K562 (cell line): Measurements from ENCODE around the gene SEZ6. TPM values are rescaled to one million over a fixed set of nuclear protein-coding genes. Genes with fewer than 3 reads are reported as not detected.

Source experiments
- C11orf30 ChIP-seq: fragments of 450-650 bp; IDR thresholded peaks from 2 replicates; pipeline ENCODE4 v1.6.1; 2016; ENCODE audit warnings: low read depth, mild to moderate bottlenecking
- CHD1 ChIP-seq: fragments of 200-600 bp; sonication (generic); IDR thresholded peaks from one replicate; pipeline ENCODE4 v1.6.1; 2012; ENCODE audit warnings: mild to moderate bottlenecking, moderate library complexity, low read length, inconsistent platforms
- E2F1 ChIP-seq: sonication (generic); formaldehyde crosslinking; IDR thresholded peaks from 2 replicates; pipeline ENCODE4 v1.8.1; 2023; ENCODE audit warnings: mild to moderate bottlenecking, missing genetic modification reagents, moderate library complexity
- ELF1 ChIP-seq: fragments of 200-800 bp; sonication (Bioruptor generic); IDR thresholded peaks from 2 replicates; pipeline ENCODE4 v1.6.1; 2016; ENCODE audit warnings: missing genetic modification characterization, missing compliant biosample characterization
- FOXA1 ChIP-seq: fragments of 450-650 bp; IDR thresholded peaks from 2 replicates; pipeline ENCODE4 v1.6.1; 2016; ENCODE audit warnings: mild to moderate bottlenecking, borderline replicate concordance
- GTF2B ChIP-seq: IDR thresholded peaks from 2 replicates; pipeline ENCODE4 v1.6.1; 2011; ENCODE audit not compliant: insufficient read length; ENCODE audit errors: extremely low read depth
- HEY1 ChIP-seq: fragments of 250-450 bp; sonication (Bioruptor Pico); IDR thresholded peaks from 2 replicates; pipeline ENCODE4 v1.5.0; 2020; ENCODE audit warnings: mild to moderate bottlenecking, moderate library complexity, borderline replicate concordance
- KDM2B ChIP-seq: fragments of 250-450 bp; sonication (Bioruptor Pico); IDR thresholded peaks from 2 replicates; pipeline ENCODE4 v1.8.0; 2021; ENCODE audit warnings: mild to moderate bottlenecking, moderate library complexity
- POLR2G ChIP-seq: fragments of 200-400 bp; formaldehyde crosslinking; IDR thresholded peaks from 2 replicates; pipeline ENCODE4 v1.6.1; 2017; ENCODE audit warnings: low read depth, mild to moderate bottlenecking, antibody characterized with exemption, low read length, moderate library complexity
- PTBP1 ChIP-seq: fragments of 200-400 bp; formaldehyde crosslinking; IDR thresholded peaks from 2 replicates; pipeline ENCODE4 v1.6.1; 2017; ENCODE audit warnings: low read depth, low read length
- SNAPC5 ChIP-seq: fragments of 250-450 bp; sonication (Bioruptor Pico); IDR thresholded peaks from 2 replicates; pipeline ENCODE4 v1.8.0; 2021; ENCODE audit warnings: moderate library complexity, mild to moderate bottlenecking, inconsistent platforms
- TRIM25 ChIP-seq: fragments of 450-650 bp; IDR thresholded peaks from 2 replicates; pipeline ENCODE4 v1.7.0; 2016; ENCODE audit warnings: borderline replicate concordance
- ZNF347 ChIP-seq: fragments of 450-650 bp; formaldehyde crosslinking; IDR thresholded peaks from 2 replicates; pipeline ENCODE4 v1.4.0; 2020; ENCODE audit warnings: low read depth, mild to moderate bottlenecking, moderate library complexity
- ZNF511 ChIP-seq: sonication (generic); formaldehyde crosslinking; IDR thresholded peaks from 2 replicates; pipeline ENCODE4 v1.8.0; 2022; ENCODE audit warnings: mild to moderate bottlenecking, missing genetic modification reagents
- ZNF639 ChIP-seq, 2 experiments: fragments of 200-800 bp in 1 of 2; sonication (Bioruptor generic) in 1 of 2; sonication (generic) in 1 of 2; formaldehyde crosslinking in 1 of 2; IDR thresholded peaks in 1 of 2; conservative IDR thresholded peaks in 1 of 2; 2 replicates each; pipeline versions ENCODE4 v1.5.0 to v1.6.1; 2016 to 2020; ENCODE audit warnings: missing compliant biosample characterization in 1 of 2, missing genetic modification characterization in 1 of 2, missing genetic modification reagents in 1 of 2
- ZNF695 ChIP-seq: fragments of 450-650 bp; formaldehyde crosslinking; IDR thresholded peaks from 2 replicates; pipeline ENCODE4 v1.4.0; 2020; ENCODE audit warnings: mild to moderate bottlenecking, moderate library complexity
- ZNF717 ChIP-seq: fragments of 250-450 bp; sonication (Bioruptor Pico); IDR thresholded peaks from 2 replicates; pipeline ENCODE4 v1.5.0; 2021
- polyA plus RNA-seq, 8 experiments: library from polyadenylated mRNA; depleted of rRNA in 4 of 8; stranded (reverse) in 5 of 8; unstranded in 3 of 8; fragments of >200 nt; fragmentation: Nextera tagmentation in 2 of 8; fragmentation: Illumina TruSeq in 1 of 8; extraction: Ambion mirVana in 2 of 8; extraction: Trizol in 1 of 8; gene quantifications; 2 replicates each; pipeline versions ENCODE4 v1.2.1 to v1.2.3, GENCODE V29; 2011 to 2014; ENCODE audit warnings: inconsistent platforms in 1 of 8, missing spikeins in 1 of 8
- total RNA-seq, 7 experiments: library from RNA; depleted of rRNA in 6 of 7; stranded (reverse); fragments of >200 nt in 6 of 7; fragmentation: Illumina TruSeq in 2 of 7; extraction: Trizol in 2 of 7; gene quantifications; 2 replicates each; pipeline versions ENCODE4 v1.2.1 to v1.2.3, GENCODE V29; 2011 to 2021; ENCODE audit warnings: low replicate concordance in 1 of 7

SEZ6 gene
- total and polyA plus RNA-seq, 9 of the 15 experiments (the other 6 are each of a cell fraction or from before 2014, with no cell fraction given), result not detected

GRCh38 chr17:28951991-28952975 is 53.5 kb downstream of the SEZ6 start (continued):
- peak; percentile 92 for TF ChIP-seq ELF1 (tag)
- no peak for TF ChIP-seq GTF2B
- TF ChIP-seq HEY1 (CRISPR knock-in tag), result no peak
- TF ChIP-seq CHD1, result peak; percentile 92
- TF ChIP-seq TRIM25, result no peak; the same call in 1 of the 2 replicates
- no peak for TF ChIP-seq ZNF717 (CRISPR knock-in tag)
- no peak for TF ChIP-seq KDM2B (CRISPR knock-in tag)
- TF ChIP-seq C11orf30, result peak; percentile 30; the same call in 1 of the 2 replicates
- no peak for TF ChIP-seq ZNF347 (CRISPR knock-in tag)
- no peak for TF ChIP-seq ZNF695 (CRISPR knock-in tag)
- no peak for TF ChIP-seq ZNF511 (CRISPR knock-in tag)
- TF ChIP-seq PTBP1, result no peak
- no peak for TF ChIP-seq FOXA1
- peak in 1 of 2 experiments; percentile 94; a peak in 2 of 4 replicates for TF ChIP-seq ZNF639 (CRISPR knock-in tag; conservative IDR thresholded peaks at IDR 0.05 in 1 of 2, IDR thresholded peaks at IDR 0.05 in 1 of 2)
- TF ChIP-seq SNAPC5, result no peak
- TF ChIP-seq POLR2G, result peak; percentile 64
- peak; percentile 73; the same call in 1 of the 2 replicates for TF ChIP-seq E2F1 (CRISPR knock-in tag)
